Stimulated activated CD4-positive, alpha-beta T cell treated with anti-CD3 and anti-CD28 coated beads, Interleukin-4, amount 100 ng/mL, for 24 hours (primary cell): ENCODE data around the gene KMT2D.

Experiments used
- DNase-seq: peaks from one replicate; pipeline ENCODE4 v3.0.0-alpha.2; 2020

Gene KMT2D

GRCh38 chr12:49013428-49013827 is 47.2 kb downstream of the KMT2D start:
- no peak for DNase-seq

DNA sequence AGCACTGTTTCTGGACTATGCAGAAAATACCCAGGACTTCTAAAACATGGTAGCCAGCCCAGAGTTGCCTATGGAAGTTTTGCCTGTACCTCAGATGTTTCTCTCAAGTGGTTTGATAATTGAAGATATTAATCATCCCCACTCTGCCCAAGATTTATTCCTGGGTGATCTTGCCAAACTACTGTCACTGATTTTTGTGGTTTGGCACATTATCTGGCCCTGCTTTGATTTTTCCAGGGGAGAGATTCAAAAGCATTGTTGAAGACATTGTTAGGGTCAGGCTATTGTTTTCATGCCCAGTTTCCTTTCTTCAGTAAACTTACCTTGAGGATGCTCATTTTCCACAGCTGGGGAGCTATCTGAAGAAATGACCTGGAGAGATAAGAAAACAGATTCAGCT is 47.9 kb downstream of the KMT2D start:
- DNase-seq: no peak
